Stromal cell of bone marrow (primary cell): ENCODE results near the gene ERCC8.

Source experiments
- DNase-seq: peaks from one replicate; pipeline ENCODE4 v3.0.0-alpha.2; 2012; ENCODE audit warnings: low read depth

The ERCC8 gene

GRCh38 chr5:60835554-60835953 is 109.3 kb downstream of the ERCC8 start:
- no peak for DNase-seq

GRCh38 chr5:60833520-60833919 is 111.3 kb downstream of the ERCC8 start:
- DNase-seq, result no peak

- no peak for DNase-seq
Observed at GRCh38 chr5:60830581-60831127, 114.2 kb downstream of the ERCC8 start.

- no peak for DNase-seq
Observed at GRCh38 chr5:60829490-60830266, 115.2 kb downstream of the ERCC8 start.

- no peak for DNase-seq
Observed at GRCh38 chr5:60827201-60827600, 117.7 kb downstream of the ERCC8 start.

GRCh38 chr5:60826653-60827052 is 118.2 kb downstream of the ERCC8 start:
- no peak for DNase-seq
